Superior temporal gyrus (tissue), 1 donor: ENCODE data around the gene CHKB.

Experiments
- DNase-seq: peaks from one replicate; pipeline ENCODE4 v3.0.0-alpha.2; 2016; ENCODE audit errors: extremely low spot score

Gene CHKB

GRCh38 chr22:50574383-50574755 is 8.3 kb downstream of the CHKB start:
- DNase-seq = no peak

- DNase-seq = no peak
These were observed 8.9 kb downstream of the CHKB start for GRCh38 chr22:50573491-50574382.

GRCh38 chr22:50572965-50573364 is 9.7 kb downstream of the CHKB start:
- DNase-seq = no peak

- DNase-seq = no peak
These were observed 11.1 kb downstream of the CHKB start for GRCh38 chr22:50571264-50572175.

GRCh38 chr22:50570861-50571260 is 11.8 kb downstream of the CHKB start:
- DNase-seq = no peak

GRCh38 chr22:50569896-50570535 is 12.6 kb downstream of the CHKB start:
- no peak for DNase-seq

GRCh38 chr22:50569041-50569459 is 13.6 kb downstream of the CHKB start:
- DNase-seq = no peak

GRCh38 chr22:50568626-50569025 is 14.0 kb downstream of the CHKB start:
- DNase-seq = no peak

GRCh38 chr22:50567721-50568252 is 14.9 kb downstream of the CHKB start:
- DNase-seq = no peak

GRCh38 chr22:50564289-50564688 is 18.4 kb downstream of the CHKB start:
- DNase-seq = no peak

- DNase-seq = peak; percentile 41
These were observed 19.1 kb downstream of the CHKB start for GRCh38 chr22:50563413-50564160.

GRCh38 chr22:50562523-50563412 is 19.9 kb downstream of the CHKB start, which contains the start of gene SYCE3:
Gene SYCE3 (minus strand): TSS chr22:50562919. CDS start chr22:50556405, 6,514 bp downstream.
- DNase-seq = peak; percentile 97

GRCh38 chr22:50561401-50562358 is 21.0 kb downstream of the CHKB start:
- DNase-seq = no peak

- DNase-seq = no peak
These were observed 22.6 kb downstream of the CHKB start for GRCh38 chr22:50560034-50560433.

- no peak for DNase-seq
These were observed 25.9 kb downstream of the CHKB start for GRCh38 chr22:50556703-50557102.

GRCh38 chr22:50553310-50553709 is 29.3 kb downstream of the CHKB start:
- DNase-seq = no peak

GRCh38 chr22:50551160-50551752 is 31.4 kb downstream of the CHKB start:
- no peak for DNase-seq

- DNase-seq = no peak
These were observed 32.3 kb downstream of the CHKB start for GRCh38 chr22:50550395-50550794.
